Psoas muscle (tissue), 8 donors: ENCODE measurements around the gene SGPL1. TPM values are rescaled to one million over a fixed set of nuclear protein-coding genes. Genes with fewer than 3 reads are reported as not detected.

Source experiments
- ATAC-seq, 4 donors: fragments of 200-7000 bp; cut with Tn5 transposase; one replicate each; pipeline ENCODE4 v1.9.1; 2020; ENCODE audit warnings: moderate library complexity in 3 of 4, mild to moderate bottlenecking in 2 of 4
- DNase-seq, 2 donors: peaks; one replicate each; pipeline ENCODE4 v3.0.0-alpha.2; 2020
- H3K27ac ChIP-seq: fragments of 200-600 bp; one replicate; pipeline ENCODE4 v1.8.0; 2022
- H3K27me3 ChIP-seq, 3 donors: fragments of 200-600 bp in 1 of 3; one replicate each; pipeline versions ENCODE4 v1.6.1 to v1.8.0; 2013 to 2022; ENCODE audit warnings: low read length in 2 of 3, mild to moderate bottlenecking in 2 of 3, moderate library complexity in 1 of 3; ENCODE audit not compliant: insufficient read depth in 3 of 3
- H3K36me3 ChIP-seq, 2 donors: fragments of 200-600 bp in 1 of 2; one replicate each; pipeline versions ENCODE4 v1.6.1 to v1.8.0; 2013 to 2022; ENCODE audit warnings: low read depth in 1 of 2, mild to moderate bottlenecking in 1 of 2, moderate library complexity in 1 of 2; ENCODE audit not compliant: insufficient read depth in 1 of 2
- H3K4me1 ChIP-seq: fragments of 200-600 bp; one replicate; pipeline ENCODE4 v1.8.0; 2022
- H3K4me3 ChIP-seq: fragments of 200-600 bp; one replicate; pipeline ENCODE4 v1.8.0; 2022; ENCODE audit warnings: mild to moderate bottlenecking
- H3K9me3 ChIP-seq: fragments of 200-600 bp; one replicate; pipeline ENCODE4 v1.8.0; 2022
- CTCF ChIP-seq: fragments of 200-600 bp; IDR thresholded peaks from one replicate; pipeline ENCODE4 v1.8.0; 2022; ENCODE audit warnings: antibody characterized with exemption
- WGBS, 3 donors: extraction: QIAGEN DNeasy Blood & Tissue Kit; methylation state at CpG; one replicate each; pipeline versions ENCODE4 v1.1.6 to v1.1.7; 2013; 5-methylcytosine and 5-hydroxymethylcytosine counted together
- intact Hi-C, 2 donors: fragments of 100-400 bp; cut with DNase I; formaldehyde crosslinking; loops; one replicate each; pipeline versions ENCODE4 v1.11.0 to v1.14.2; 2022
- polyA plus RNA-seq, 3 donors: library from polyadenylated mRNA; stranded (reverse); fragments of 200-250 nt; gene quantifications; one replicate each; pipeline ENCODE4 v1.2.3, GENCODE V29; 2013
- total RNA-seq, 4 donors: library from RNA; stranded (reverse); fragmentation: NEBNext Ultra II Directional in 2 of 4; extraction: Animal tissue kit (Norgen Biotek cat#: 25700) in 2 of 4; gene quantifications; one replicate each; pipeline versions ENCODE4 v1.2.1 to v1.2.4, GENCODE V29; 2021 to 2023
- donor health status: healthy with polysubstance abuse.
- donor health status: DM: no; HTN: no; CAD: no; lungs with moderate emphysema.
- donor health status: Bipolar disorder and iron deficiency.
- donor health status: healthy.
- donor health status: DM: yes; HTN: yes; CAD: no.
- donor health status: DM: no; HTN: no; CAD: no.
- donor health status: DM: no; HTN: no; CAD: no.
- donor health status: DM: yes; HTN: yes; CAD: no.

SGPL1 gene
- total and polyA plus RNA-seq, 7 donors: 3.7 to 15.1 (median 9.5) TPM

- Histone ChIP-seq H3K36me3 (no peaks in the 10 kb centered on the region), H3K4me1 (no peaks in the 10 kb centered on the region), H3K27ac (no peak overlapping the region), H3K9me3 (peaks cover 11% of the 10 kb centered on the region), H3K27me3 (no peaks in the 10 kb centered on the region), H3K4me3 (no peak overlapping the region)
- DNase-seq (no peak), ATAC-seq (no peak)
- intact Hi-C loops: no loop called here
- TF ChIP-seq CTCF: no peak
- WGBS, 3 donors: 59 to 73% (median 63%) methylated on average over 5 of the region's 5 CpGs
Measured at GRCh38 chr10:70791386-70792039, 24.2 kb upstream of the SGPL1 start.

- no peak for ATAC-seq
- intact Hi-C loops: no loop called here
- 90 to 96% (median 93%) methylated on average over 1 of the region's 1 CpG for WGBS, 3 donors
- Histone ChIP-seq H3K36me3 (no peaks in the 10 kb centered on the region), H3K27me3 (no peaks in the 10 kb centered on the region), H3K9me3 (no peaks in the 10 kb centered on the region), H3K27ac (no peak overlapping the region), H3K4me1 (no peaks in the 10 kb centered on the region), H3K4me3 (no peak overlapping the region)
- DNase-seq: no peak
- TF ChIP-seq CTCF: no peak
Measured at GRCh38 chr10:70795613-70796012, 20.1 kb upstream of the SGPL1 start.

- Histone ChIP-seq H3K27me3 (no peaks in the 10 kb centered on the region), H3K27ac (no peak overlapping the region), H3K9me3 (no peaks in the 10 kb centered on the region), H3K4me1 (no peaks in the 10 kb centered on the region), H3K4me3 (no peak overlapping the region), H3K36me3 (no peaks in the 10 kb centered on the region)
- intact Hi-C loops: no loop called here
- TF ChIP-seq CTCF: no peak
- 78 to 82% (median 79%) methylated on average over 7 of the region's 7 CpGs for WGBS, 3 donors
- no peak for DNase-seq
- ATAC-seq: no peak
Measured at GRCh38 chr10:70797840-70798239, 17.9 kb upstream of the SGPL1 start.

- no peak overlapping the region for H3K4me3 ChIP-seq
- no peaks in the 10 kb centered on the region for H3K27me3 ChIP-seq
- no peak for ATAC-seq
- no peaks in the 10 kb centered on the region for H3K36me3 ChIP-seq
- no peaks in the 10 kb centered on the region for H3K4me1 ChIP-seq
- no peak for TF ChIP-seq CTCF
- no peak for DNase-seq
- no peaks in the 10 kb centered on the region for H3K9me3 ChIP-seq
- 79 to 82% (median 82%) methylated on average over 5 of the region's 5 CpGs for WGBS, 3 donors
- intact Hi-C loops: no loop called here
- no peak overlapping the region for H3K27ac ChIP-seq
Measured at GRCh38 chr10:70799124-70799523, 16.6 kb upstream of the SGPL1 start.

GRCh38 chr10:70801854-70802253 lies 13.9 kb upstream of the SGPL1 start:
- no peak for TF ChIP-seq CTCF
- no peaks in the 10 kb centered on the region for H3K27me3 ChIP-seq
- intact Hi-C loops: no loop called here
- ATAC-seq (no peak), DNase-seq (no peak)
- no peak overlapping the region for H3K4me3 ChIP-seq
- no peaks in the 10 kb centered on the region for H3K4me1 ChIP-seq
- 68 to 89% (median 81%) methylated on average over 1 of the region's 1 CpG for WGBS, 3 donors
- H3K9me3 ChIP-seq: no peaks in the 10 kb centered on the region
- no peak overlapping the region for H3K27ac ChIP-seq
- H3K36me3 ChIP-seq: no peaks in the 10 kb centered on the region
